HG02610 (cell line): ENCODE data around the gene MTHFSD.

ENCODE experiments used
- ATAC-seq: cut with Tn5 transposase; IDR thresholded peaks from one replicate; pipeline ENCODE4 v1.9.1; 2021; ENCODE audit warnings: mild to moderate bottlenecking, moderate library complexity; ENCODE audit not compliant: unreplicated experiment

The MTHFSD gene

DNA sequence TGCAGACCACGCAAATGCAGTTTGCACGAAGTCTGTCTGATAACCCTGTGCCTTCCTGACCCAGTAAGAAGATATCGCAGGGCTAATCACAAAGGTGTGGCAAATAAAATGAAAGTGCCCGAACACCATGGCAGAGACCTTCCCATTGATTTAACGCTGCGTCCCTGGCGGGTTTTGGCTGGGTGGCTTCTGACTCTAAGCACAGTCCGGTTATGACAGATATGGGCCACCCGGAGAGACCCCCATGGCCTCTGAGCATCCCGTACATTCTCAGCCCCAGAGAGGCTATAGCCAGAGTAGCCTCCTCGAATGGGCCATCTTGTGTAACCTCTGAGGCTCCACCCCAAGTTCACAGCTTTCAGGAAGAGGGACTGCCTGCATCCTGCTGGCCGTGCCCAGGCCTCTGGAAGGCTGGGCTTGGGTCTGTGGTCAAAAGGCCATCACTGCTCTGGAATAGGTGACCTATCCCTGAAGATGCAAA is 17.0 kb upstream of the MTHFSD start:
- no peak for ATAC-seq

DNA sequence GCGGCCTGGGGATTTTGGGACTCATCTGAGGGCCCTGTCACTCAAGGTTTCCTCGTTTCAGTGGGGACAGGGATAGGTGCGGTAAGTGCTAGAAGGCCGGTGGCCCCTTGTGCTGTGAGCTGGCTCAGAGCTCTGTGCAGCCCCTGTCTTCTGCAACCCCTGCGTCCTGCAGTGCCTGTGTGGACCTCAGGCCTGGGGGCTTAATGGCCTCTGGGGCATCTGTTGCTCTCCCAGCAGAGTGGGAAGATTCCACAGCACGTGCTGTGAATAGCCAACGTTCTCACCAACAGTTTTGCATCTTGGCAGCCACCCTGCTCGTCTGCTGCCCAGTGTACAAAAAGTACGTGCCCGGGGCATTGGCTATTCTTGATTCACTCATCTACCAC is 16.5 kb upstream of the MTHFSD start:
- no peak for ATAC-seq

DNA sequence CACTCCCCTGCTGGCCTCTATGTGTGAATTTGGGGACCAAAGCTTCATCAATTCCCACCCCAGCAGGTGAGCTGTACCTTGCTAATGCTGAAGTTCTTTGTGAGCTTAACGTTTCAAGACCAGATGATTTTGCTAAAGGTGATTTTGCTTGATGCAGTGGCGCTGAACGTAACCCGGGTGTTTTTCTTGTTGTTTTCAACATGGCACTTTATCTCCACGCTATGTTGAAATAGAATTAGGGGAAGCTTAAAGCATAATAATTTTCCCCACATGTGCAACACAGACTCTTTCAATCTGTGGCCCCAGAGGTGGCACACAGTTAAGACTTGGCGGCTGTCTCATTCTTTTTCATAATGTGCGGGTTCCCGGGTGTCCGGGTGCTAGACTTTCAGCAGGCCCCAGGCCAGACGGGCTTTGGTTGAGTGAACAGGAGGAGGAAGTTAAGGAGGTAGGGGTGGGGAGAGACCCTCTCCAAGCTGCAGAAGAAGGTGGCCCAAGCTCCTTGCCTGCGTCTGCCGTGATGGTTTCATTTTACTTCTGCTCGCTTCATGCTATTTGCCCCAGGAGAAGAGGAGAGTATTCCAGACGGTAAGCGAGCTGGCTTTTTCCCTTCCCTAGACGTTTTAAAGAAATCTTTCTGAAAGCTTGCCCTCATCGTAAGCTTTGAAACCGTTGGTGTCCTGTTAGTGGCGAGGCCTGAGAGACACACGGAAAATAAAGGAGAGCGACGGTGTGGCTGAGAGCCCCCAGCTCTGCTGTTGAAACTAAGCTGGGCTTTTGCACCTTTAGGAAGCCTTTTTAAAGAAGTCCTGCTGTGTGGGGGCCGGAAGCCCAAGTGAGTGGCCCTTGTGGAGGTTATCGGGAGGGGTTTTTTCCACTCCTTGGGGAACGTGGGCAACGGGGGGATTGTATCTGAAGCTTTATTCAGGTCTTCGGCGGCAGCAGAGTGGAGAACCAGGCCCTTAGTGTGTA is 15.8 kb upstream of the MTHFSD start:
- no peak for ATAC-seq

DNA sequence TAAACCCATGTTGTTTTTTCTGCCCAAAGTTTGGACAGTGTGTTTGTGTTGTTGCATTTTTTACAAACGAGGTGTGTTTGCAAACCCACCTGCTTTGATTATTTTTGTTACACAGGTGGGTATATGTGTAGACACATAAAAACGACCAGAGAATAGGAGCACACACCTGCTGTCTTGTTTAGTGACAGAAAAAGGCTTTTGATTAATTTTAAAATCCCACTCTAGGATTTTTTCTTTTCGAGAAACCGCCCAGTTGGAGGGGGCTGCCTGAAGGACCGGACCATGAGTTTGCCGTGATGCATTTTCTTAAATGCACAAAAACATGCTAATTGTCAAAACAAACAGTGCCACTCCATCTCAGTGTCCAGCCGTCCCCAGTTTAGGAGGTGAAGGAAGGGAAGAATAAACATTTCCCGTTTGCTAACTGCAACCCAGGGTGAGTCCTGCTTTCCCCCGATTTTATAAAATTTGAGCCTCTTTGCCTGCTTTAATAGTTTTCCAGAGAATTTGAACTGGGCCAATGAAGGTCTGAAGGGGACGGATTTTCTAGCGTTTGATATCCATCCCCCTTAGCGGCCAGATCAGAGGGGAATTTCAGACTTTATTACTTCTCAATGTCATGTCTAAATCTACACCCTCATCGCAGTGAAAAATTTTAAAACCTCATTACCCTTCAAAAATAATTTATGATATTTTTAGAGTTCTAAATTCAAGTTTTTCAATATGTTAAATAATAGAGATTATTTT is 14.8 kb upstream of the MTHFSD start:
- ATAC-seq, result no peak

DNA sequence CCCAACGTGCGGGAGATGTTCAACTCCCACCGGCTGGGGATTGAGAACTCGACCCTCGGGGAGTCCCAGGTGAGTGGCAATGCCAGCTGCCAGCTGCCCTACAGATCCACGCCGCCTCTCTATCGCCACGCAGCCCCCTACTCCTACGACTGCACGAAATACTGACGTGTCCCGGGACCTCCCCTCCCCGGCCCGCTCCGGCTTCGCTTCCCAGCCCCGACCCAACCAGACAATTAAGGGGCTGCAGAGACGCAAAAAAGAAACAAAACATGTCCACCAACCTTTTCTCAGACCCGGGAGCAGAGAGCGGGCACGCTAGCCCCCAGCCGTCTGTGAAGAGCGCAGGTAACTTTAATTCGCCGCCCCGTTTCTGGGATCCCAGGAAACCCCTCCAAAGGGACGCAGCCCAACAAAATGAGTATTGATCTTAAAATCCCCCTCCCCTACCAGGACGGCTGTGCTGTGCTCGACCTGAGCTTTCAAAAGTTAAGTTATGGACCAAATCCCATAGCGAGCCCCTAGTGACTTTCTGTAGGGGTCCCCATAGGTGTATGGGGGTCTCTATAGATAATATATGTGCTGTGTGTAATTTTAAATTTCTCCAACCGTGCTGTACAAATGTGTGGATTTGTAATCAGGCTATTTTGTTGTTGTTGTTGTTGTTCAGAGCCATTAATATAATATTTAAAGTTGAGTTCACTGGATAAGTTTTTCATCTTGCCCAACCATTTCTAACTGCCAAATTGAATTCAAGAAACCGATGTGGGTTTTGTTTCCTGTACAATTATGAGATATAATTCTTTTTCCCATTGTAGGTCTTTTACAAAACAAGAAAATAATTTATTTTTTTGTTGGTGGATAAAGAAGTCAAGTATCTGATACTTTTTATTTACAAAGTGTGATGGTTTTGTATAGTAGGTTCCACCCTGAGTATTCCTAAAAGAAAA is 13.9 kb upstream of the MTHFSD start:
- ATAC-seq, result no peak

DNA sequence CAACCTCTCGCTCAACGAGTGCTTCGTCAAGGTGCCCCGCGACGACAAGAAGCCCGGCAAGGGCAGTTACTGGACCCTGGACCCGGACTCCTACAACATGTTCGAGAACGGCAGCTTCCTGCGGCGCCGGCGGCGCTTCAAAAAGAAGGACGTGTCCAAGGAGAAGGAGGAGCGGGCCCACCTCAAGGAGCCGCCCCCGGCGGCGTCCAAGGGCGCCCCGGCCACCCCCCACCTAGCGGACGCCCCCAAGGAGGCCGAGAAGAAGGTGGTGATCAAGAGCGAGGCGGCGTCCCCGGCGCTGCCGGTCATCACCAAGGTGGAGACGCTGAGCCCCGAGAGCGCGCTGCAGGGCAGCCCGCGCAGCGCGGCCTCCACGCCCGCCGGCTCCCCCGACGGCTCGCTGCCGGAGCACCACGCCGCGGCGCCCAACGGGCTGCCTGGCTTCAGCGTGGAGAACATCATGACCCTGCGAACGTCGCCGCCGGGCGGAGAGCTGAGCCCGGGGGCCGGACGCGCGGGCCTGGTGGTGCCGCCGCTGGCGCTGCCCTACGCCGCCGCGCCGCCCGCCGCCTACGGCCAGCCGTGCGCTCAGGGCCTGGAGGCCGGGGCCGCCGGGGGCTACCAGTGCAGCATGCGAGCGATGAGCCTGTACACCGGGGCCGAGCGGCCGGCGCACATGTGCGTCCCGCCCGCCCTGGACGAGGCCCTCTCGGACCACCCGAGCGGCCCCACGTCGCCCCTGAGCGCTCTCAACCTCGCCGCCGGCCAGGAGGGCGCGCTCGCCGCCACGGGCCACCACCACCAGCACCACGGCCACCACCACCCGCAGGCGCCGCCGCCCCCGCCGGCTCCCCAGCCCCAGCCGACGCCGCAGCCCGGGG is 12.9 kb upstream of the MTHFSD start:
- ATAC-seq, result no peak

DNA sequence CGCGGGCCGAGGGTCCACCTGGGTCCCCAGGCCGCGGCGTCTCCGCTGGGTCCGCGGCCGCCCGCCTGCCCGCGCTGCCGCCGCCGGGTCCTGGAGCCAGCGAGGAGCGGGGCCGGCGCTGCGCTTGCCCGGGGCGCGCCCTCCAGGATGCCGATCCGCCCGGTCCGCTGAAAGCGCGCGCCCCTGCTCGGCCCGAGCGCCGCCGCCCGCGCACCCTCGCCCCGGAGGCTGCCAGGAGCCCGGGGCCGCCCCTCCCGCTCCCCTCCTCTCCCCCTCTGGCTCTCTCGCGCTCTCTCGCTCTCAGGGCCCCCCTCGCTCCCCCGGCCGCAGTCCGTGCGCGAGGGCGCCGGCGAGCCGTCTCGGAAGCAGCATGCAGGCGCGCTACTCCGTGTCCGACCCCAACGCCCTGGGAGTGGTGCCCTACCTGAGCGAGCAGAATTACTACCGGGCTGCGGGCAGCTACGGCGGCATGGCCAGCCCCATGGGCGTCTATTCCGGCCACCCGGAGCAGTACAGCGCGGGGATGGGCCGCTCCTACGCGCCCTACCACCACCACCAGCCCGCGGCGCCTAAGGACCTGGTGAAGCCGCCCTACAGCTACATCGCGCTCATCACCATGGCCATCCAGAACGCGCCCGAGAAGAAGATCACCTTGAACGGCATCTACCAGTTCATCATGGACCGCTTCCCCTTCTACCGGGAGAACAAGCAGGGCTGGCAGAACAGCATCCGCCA is 12.1 kb upstream of the MTHFSD start:
- no peak for ATAC-seq

DNA sequence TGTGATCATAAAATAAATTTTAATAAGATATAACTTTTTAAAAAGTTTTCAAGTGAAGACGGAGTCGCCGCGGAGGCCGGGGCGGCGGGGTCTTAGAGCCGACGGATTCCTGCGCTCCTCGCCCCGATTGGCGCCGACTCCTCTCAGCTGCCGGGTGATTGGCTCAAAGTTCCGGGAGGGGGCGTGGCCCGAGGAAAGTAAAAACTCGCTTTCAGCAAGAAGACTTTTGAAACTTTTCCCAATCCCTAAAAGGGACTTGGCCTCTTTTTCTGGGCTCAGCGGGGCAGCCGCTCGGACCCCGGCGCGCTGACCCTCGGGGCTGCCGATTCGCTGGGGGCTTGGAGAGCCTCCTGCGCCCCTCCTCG is 11.5 kb upstream of the MTHFSD start, which contains the start of gene FOXC2:
Gene FOXC2, plus strand, starts transcription at position 229 of the 365 bp plus-strand sequence. CDS start 507 bp downstream, outside the sequence.
- no peak for ATAC-seq

DNA sequence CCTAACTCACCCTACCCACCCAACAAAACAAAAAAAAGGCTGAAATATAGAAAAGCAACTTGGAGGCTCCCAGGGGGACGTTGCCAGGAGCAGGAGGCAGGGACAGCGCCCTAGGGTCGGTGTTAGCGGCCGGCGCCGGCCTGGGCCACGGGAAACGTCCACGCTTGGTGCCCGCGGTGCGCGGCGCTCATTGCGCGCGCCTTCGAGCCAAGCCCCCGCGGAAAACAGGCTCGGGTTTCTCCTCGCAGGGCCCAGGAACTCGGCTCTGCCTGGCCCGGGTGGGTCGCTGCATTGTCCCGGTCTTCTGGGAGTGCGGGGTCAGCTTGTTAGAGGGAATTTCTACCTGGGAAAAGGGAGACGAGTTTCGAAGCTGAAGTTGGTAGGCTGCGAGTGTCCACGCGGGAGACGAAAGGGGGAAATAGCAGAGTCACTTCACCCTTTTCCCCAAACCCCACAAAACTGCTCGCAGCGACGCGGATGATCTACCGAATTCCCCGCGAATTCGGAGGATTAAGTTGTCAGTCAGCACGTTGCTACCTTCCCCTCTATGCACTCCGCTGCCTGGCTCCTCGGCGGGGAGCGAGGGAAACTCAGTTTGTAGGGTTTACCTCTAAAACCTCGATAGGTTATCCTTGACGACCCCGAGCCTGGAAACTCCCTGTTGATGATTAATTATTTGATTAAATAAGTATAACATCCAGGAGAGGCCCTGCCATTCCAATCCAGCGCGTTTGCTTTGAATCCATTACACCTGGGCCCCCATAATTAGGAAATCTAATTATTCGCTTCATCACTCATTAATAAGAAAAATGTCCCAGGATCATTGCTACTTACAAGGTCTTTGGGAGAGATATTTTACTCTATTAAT is 10.8 kb upstream of the MTHFSD start:
- ATAC-seq, result no peak

DNA sequence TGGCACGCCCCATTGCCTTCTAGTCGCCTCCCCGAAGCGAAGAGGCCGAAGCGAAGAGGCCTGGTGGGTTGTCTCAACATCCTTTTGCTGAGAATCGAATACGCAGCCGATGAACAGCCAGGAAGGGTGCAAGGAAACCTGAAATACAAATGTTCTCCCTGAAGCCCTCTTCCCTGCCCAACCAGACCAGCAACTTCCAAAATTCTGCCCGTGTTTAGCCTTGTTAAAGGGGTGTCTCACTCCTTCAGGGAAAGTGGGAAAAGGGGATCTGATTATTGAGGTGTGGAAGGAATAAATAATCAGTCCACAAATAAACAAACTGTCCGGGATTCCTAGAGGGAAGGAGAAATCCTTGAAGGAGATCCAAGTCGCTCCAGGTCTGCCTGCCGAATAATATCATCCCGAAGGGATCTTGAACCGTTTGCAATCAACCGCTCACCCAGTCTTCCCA is 10.2 kb upstream of the MTHFSD start:
- no peak for ATAC-seq

DNA sequence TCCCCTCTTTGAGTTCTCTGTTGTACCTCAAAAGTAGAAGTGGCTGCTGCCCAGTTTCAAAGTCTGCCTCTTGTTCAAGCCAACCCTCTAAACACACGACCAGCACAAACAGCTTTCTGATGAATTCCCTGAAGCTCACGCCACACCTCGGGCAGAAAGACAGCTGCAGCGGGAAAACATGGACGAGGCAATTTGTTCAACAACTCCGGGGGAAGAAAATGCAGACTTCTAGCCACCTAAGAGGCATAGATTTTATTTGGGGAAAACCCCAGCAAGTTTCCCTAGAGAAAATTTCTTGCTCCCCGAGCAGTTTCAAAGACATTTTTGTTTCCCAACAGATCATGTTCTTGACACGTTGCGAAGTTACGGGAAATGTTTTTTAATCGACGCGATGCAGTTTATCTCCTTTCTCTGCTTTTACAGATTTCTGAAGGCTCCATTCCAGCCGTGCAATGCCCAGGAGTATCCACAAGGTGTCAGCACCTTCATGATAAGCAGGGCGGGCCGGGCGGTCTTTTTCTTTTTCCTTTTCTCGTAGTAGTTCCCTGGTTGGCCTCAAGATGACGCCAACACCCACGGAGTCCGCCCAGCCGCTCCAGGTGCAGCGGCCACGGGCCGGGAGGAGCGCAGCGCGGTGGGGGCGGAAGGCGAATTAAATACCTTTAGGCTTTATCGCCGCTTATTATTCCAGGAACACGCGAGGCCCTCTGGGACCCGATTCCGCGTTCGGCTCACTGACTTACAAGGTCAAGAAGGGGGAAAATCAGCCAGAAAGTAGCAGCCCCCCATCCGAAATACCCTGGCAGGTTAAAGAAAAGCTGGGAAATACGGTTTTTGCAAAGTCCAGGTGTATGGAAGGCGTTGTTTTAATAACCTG is 8.7 kb upstream of the MTHFSD start:
- no peak for ATAC-seq

DNA sequence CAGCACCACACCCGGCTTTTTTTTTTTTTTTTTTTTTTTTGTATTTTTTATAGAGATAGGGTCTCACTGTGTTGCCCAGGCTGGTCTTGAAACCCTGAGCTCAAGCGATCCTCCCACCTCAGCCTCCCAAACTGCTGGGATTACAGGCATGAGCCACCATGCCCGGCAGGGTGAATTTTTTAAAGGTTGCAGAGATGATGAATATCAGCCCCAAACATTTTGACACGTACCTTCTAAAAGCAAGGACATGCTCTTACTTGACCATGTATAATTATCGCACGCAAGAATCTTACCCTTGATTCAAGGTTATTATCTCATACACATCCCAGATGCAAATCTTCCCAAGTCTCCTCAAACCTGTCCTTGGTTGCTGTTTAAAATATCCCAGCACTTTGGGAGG is 7.3 kb upstream of the MTHFSD start:
- no peak for ATAC-seq

DNA sequence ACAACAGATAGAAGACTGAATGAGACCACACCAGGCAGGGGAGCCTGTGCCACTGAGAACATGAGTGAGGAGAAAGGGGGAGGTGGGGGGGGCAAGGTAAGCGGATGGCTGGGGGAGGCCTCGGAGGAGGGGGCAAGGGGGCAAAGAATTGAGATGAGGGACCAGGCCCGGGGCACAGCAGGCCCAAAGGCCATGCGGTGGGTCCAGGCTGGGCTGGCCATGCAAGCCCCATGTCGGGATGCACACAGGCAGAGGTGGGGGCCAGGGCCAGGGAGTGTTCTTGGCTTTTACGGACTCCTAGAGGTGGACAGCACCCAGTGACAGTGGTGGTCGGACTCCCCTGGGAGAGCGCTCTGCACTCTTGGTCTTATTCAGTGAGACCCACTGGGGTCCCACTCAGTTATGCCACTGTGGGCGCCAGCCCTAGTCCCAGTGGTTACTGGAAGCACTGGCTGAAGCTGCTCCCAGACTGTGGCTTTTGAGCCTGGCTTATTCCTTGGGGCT is 4.8 kb upstream of the MTHFSD start:
- no peak for ATAC-seq

DNA sequence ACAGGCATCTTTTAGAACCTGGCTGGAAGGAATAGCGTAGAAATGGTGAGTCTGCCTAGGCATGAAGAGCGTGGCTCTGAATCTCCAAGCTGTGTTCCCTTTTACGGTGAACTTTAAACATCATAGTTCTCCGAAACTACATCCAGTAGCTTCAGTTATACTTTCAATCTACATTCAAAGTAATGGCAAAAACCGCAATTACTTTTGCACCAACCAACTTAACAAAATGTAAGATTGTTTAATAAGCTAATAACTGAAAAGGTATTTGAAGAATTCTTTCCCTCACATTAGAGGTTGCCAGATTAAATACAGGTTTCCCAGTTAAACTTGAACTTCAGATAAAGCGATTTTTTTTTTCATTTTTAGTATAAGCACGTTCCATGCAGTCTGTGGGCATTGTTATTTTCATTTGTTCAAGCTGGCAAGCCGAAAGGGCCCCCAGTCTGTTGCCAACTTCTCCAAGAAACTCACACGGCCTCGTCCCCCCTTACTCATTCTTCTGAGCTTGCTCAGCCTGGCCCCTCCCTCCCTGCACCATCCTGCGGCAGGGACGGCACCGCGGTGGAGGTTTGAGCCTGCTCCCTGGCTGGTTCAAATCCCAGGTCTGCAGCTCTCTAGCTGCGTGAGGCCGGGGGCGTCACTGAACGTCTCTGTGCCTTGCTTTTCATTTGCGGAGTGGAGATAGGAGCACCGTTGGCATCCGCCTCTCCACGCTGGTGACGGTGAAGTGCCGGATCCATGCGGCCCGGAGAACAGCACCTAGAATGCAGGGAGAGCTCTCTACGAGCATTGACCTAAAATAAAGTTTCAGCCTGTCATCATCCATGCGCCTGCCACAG is 3.5 kb upstream of the MTHFSD start:
- ATAC-seq, result no peak

DNA sequence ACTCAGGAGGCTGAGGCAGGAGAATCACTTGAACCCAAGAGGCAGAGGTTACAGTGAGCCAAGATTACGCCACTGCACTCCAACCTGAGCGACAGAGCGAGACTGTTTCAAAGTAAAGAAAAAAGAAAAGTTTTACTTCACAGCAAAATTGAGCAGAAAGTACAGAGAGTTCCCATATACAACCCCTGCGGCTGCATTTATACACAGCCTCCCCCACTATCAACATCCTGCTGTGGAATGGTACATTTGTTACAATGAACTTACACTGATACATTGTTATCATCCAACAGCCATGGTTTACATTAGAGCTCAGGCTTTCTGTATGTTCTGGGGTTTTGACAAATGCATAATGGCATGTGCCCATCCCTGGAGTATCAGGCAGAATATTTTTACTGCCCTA is 2.6 kb upstream of the MTHFSD start:
- ATAC-seq, result no peak

DNA sequence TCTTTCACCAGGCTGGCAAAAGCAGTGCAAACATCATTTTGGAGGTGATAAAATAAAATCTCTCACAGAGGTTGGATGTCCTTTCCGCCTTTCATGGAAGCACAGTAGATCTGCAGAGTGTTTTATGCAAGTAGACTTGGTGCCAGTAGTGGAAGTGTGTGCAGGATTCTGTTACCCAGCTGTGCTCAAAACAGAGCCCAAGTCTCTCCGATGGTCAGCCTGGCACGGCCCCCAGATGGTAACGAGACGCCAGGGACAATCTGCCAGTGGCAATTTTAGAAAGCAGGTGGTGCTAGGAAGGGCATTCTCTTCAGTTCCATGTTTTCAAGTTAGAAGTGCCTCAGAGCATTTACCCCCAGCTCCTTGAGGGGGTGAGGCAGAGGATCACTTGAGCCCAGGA is 1.5 kb upstream of the MTHFSD start:
- ATAC-seq, result no peak
